PC-3 (cell line): ENCODE data around the gene GALNS.

ENCODE experiments used
- EZH2 ChIP-seq: fragments of 300-600 bp; sonication (generic); IDR thresholded peaks from one replicate; pipeline ENCODE4 v1.6.1; 2017; ENCODE audit warnings: antibody characterized with exemption, mild to moderate bottlenecking, low read length; ENCODE audit not compliant: unreplicated experiment
- EZH2phosphoT487 ChIP-seq: fragments of 300-600 bp; sonication (generic); IDR thresholded peaks from 2 replicates; pipeline ENCODE4 v1.6.1; 2018; ENCODE audit warnings: mild to moderate bottlenecking, antibody characterized with exemption, low read length, borderline replicate concordance
- TF ChIP-seq, protein P1 (sequence below): fragments of 300-600 bp; sonication (generic); conservative IDR thresholded peaks from 2 replicates; pipeline ENCODE4 v1.5.1; 2017; ENCODE audit warnings: antibody characterized with exemption, low read depth, mild to moderate bottlenecking, low read length

DNA sequence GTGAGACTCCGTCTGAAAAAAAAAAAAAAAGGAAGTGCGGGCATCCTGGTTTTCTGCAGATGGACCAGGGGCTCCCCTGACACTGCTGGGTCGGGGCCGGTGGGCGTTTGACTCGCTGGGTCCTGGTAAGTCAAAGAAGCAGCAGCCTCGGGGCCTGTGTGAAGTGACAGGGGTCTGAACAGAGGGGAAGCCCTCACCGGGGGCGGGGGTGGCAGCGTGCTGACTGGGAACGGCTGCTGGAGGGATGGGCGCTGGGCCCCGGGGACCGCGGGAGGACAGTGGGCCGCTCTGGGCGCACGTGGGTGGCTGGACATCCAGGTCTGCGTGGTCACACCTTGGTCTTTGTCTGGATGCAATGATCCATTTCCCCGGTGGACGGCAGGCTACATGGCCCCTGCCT lies 8.2 kb downstream of the GALNS start:
- TF ChIP-seq, protein P1, sequence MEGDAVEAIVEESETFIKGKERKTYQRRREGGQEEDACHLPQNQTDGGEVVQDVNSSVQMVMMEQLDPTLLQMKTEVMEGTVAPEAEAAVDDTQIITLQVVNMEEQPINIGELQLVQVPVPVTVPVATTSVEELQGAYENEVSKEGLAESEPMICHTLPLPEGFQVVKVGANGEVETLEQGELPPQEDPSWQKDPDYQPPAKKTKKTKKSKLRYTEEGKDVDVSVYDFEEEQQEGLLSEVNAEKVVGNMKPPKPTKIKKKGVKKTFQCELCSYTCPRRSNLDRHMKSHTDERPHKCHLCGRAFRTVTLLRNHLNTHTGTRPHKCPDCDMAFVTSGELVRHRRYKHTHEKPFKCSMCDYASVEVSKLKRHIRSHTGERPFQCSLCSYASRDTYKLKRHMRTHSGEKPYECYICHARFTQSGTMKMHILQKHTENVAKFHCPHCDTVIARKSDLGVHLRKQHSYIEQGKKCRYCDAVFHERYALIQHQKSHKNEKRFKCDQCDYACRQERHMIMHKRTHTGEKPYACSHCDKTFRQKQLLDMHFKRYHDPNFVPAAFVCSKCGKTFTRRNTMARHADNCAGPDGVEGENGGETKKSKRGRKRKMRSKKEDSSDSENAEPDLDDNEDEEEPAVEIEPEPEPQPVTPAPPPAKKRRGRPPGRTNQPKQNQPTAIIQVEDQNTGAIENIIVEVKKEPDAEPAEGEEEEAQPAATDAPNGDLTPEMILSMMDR = no peak
- TF ChIP-seq EZH2 (no peak), EZH2phosphoT487 (no peak)
